Psoas muscle (tissue), 8 donors: ENCODE measurements around the gene ADAMTS18. TPM values are rescaled to one million over a fixed set of nuclear protein-coding genes. Genes with fewer than 3 reads are reported as not detected.

ENCODE experiments used
- ATAC-seq, 4 donors: fragments of 200-7000 bp; cut with Tn5 transposase; one replicate each; pipeline ENCODE4 v1.9.1; 2020; ENCODE audit warnings: moderate library complexity in 3 of 4, mild to moderate bottlenecking in 2 of 4
- DNase-seq, 2 donors: peaks; one replicate each; pipeline ENCODE4 v3.0.0-alpha.2; 2020
- H3K27ac ChIP-seq: fragments of 200-600 bp; one replicate; pipeline ENCODE4 v1.8.0; 2022
- H3K27me3 ChIP-seq, 3 donors: fragments of 200-600 bp in 1 of 3; one replicate each; pipeline versions ENCODE4 v1.6.1 to v1.8.0; 2013 to 2022; ENCODE audit warnings: low read length in 2 of 3, mild to moderate bottlenecking in 2 of 3, moderate library complexity in 1 of 3; ENCODE audit not compliant: insufficient read depth in 3 of 3
- H3K36me3 ChIP-seq, 2 donors: fragments of 200-600 bp in 1 of 2; one replicate each; pipeline versions ENCODE4 v1.6.1 to v1.8.0; 2013 to 2022; ENCODE audit warnings: low read depth in 1 of 2, mild to moderate bottlenecking in 1 of 2, moderate library complexity in 1 of 2; ENCODE audit not compliant: insufficient read depth in 1 of 2
- H3K4me1 ChIP-seq: fragments of 200-600 bp; one replicate; pipeline ENCODE4 v1.8.0; 2022
- H3K4me3 ChIP-seq: fragments of 200-600 bp; one replicate; pipeline ENCODE4 v1.8.0; 2022; ENCODE audit warnings: mild to moderate bottlenecking
- H3K9me3 ChIP-seq: fragments of 200-600 bp; one replicate; pipeline ENCODE4 v1.8.0; 2022
- WGBS, 3 donors: extraction: QIAGEN DNeasy Blood & Tissue Kit; methylation state at CpG; one replicate each; pipeline versions ENCODE4 v1.1.6 to v1.1.7; 2013; 5-methylcytosine and 5-hydroxymethylcytosine counted together
- intact Hi-C, 2 donors: fragments of 100-400 bp; cut with DNase I; formaldehyde crosslinking; loops; one replicate each; pipeline versions ENCODE4 v1.11.0 to v1.14.2; 2022
- polyA plus RNA-seq, 3 donors: library from polyadenylated mRNA; stranded (reverse); fragments of 200-250 nt; gene quantifications; one replicate each; pipeline ENCODE4 v1.2.3, GENCODE V29; 2013
- total RNA-seq, 4 donors: library from RNA; stranded (reverse); fragmentation: NEBNext Ultra II Directional in 2 of 4; extraction: Animal tissue kit (Norgen Biotek cat#: 25700) in 2 of 4; gene quantifications; one replicate each; pipeline versions ENCODE4 v1.2.1 to v1.2.4, GENCODE V29; 2021 to 2023
- TF ChIP-seq, protein P1 (sequence below): fragments of 200-600 bp; IDR thresholded peaks from one replicate; pipeline ENCODE4 v1.8.0; 2022; ENCODE audit warnings: antibody characterized with exemption
- donor health status: healthy with polysubstance abuse.
- donor health status: DM: no; HTN: no; CAD: no; lungs with moderate emphysema.
- donor health status: Bipolar disorder and iron deficiency.
- donor health status: healthy.
- donor health status: DM: yes; HTN: yes; CAD: no.
- donor health status: DM: no; HTN: no; CAD: no.
- donor health status: DM: no; HTN: no; CAD: no.
- donor health status: DM: yes; HTN: yes; CAD: no.

The ADAMTS18 gene
- total and polyA plus RNA-seq, 7 donors = 0.01 to 0.28 (median 0.03) TPM; not detected in 4

GRCh38 chr16:77308163-77308561 is 126.7 kb downstream of the ADAMTS18 start:
- H3K4me1 ChIP-seq = no peaks in the 10 kb centered on the region
- TF ChIP-seq, protein P1, sequence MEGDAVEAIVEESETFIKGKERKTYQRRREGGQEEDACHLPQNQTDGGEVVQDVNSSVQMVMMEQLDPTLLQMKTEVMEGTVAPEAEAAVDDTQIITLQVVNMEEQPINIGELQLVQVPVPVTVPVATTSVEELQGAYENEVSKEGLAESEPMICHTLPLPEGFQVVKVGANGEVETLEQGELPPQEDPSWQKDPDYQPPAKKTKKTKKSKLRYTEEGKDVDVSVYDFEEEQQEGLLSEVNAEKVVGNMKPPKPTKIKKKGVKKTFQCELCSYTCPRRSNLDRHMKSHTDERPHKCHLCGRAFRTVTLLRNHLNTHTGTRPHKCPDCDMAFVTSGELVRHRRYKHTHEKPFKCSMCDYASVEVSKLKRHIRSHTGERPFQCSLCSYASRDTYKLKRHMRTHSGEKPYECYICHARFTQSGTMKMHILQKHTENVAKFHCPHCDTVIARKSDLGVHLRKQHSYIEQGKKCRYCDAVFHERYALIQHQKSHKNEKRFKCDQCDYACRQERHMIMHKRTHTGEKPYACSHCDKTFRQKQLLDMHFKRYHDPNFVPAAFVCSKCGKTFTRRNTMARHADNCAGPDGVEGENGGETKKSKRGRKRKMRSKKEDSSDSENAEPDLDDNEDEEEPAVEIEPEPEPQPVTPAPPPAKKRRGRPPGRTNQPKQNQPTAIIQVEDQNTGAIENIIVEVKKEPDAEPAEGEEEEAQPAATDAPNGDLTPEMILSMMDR = no peak
- no peaks in the 10 kb centered on the region for H3K36me3 ChIP-seq
- H3K27me3 ChIP-seq = peaks cover 0 to 3% (median 0%) of the 10 kb centered on the region in 3 donors
- intact Hi-C loops = no loop called here
- DNase-seq (no peak), ATAC-seq (no peak)
- 21 to 29% (median 22%) methylated on average over 1 of the region's 1 CpG for WGBS, 3 donors
- no peak overlapping the region for H3K4me3 ChIP-seq
- H3K9me3 ChIP-seq = no peaks in the 10 kb centered on the region
- H3K27ac ChIP-seq = no peak overlapping the region

- H3K36me3 ChIP-seq = no peaks in the 10 kb centered on the region
- no peaks in the 10 kb centered on the region for H3K4me1 ChIP-seq
- ATAC-seq (no peak), DNase-seq (no peak)
- intact Hi-C loops = no loop called here
- no peaks in the 10 kb centered on the region for H3K9me3 ChIP-seq
- no peak overlapping the region for H3K27ac ChIP-seq
- H3K27me3 ChIP-seq = peaks cover 0 to 3% (median 0%) of the 10 kb centered on the region in 3 donors
- H3K4me3 ChIP-seq = no peak overlapping the region
- TF ChIP-seq, protein P1 = no peak
- WGBS, 3 donors = 55 to 62% (median 57%) methylated on average over 8 of the region's 8 CpGs
Observed at GRCh38 chr16:77307426-77308162, 127.2 kb downstream of the ADAMTS18 start.

- Histone ChIP-seq H3K27ac (no peak overlapping the region), H3K4me1 (no peaks in the 10 kb centered on the region), H3K27me3 (peaks cover 0 to 3% (median 0%) of the 10 kb centered on the region in 3 donors), H3K4me3 (no peak overlapping the region), H3K36me3 (no peaks in the 10 kb centered on the region), H3K9me3 (no peaks in the 10 kb centered on the region)
- intact Hi-C loops = no loop called here
- 48 to 49% (median 49%) methylated on average over 3 of the region's 3 CpGs for WGBS, 3 donors
- ATAC-seq (no peak), DNase-seq (no peak)
- TF ChIP-seq, protein P1 = no peak
Observed at GRCh38 chr16:77306075-77306474, 128.8 kb downstream of the ADAMTS18 start.

DNA sequence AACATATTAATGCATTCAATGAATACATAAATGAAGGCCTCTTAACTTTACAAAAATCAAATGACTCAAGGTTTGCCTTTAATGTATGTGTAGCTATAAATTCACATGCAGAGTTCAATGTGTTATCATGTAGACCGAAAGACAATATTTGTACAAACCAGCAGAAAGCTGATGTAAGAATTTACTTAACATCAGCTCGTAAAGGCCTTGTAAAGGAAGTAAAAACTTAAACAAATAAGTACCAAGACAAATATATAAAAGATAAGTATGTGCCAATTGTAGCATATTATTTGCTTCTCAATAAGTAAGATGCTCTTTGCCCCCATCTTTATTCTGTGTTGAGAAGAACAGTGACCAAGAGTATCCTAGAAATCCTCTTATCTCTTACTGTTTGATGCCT is 130.0 kb downstream of the ADAMTS18 start:
- Histone ChIP-seq H3K27me3 (no peaks in the 10 kb centered on the region), H3K4me3 (no peak overlapping the region), H3K27ac (no peak overlapping the region), H3K9me3 (no peaks in the 10 kb centered on the region), H3K36me3 (no peaks in the 10 kb centered on the region), H3K4me1 (no peaks in the 10 kb centered on the region)
- 85 to 95% (median 93%) methylated on average over 2 of the region's 2 CpGs for WGBS, 3 donors
- intact Hi-C loops = no loop called here
- no peak for DNase-seq
- no peak for ATAC-seq
- TF ChIP-seq, protein P1 = no peak

DNA sequence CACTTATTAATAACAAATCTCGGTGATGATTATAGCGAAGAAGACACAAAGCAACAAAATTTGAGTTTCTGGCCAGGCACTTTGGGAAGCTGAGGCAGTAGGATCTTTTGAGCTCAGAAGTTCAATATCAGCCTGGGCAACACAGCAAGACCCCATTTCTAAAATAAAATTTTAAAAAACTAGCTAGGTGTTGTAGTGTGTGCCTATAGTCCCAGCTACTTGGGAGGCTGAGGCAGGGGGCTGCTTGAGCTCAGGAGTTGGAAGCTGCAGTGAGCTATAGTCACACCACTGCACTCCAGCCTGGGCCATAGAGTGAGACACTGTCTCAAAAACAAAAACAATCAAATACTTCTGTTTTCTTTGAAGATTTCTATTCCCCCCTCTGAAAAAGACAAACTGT is 130.7 kb downstream of the ADAMTS18 start:
- no peak for DNase-seq
- H3K36me3 ChIP-seq = no peaks in the 10 kb centered on the region
- intact Hi-C loops = no loop called here
- no peaks in the 10 kb centered on the region for H3K27me3 ChIP-seq
- TF ChIP-seq, protein P1 = no peak
- WGBS, 3 donors = 97 to 100% (median 98%) methylated on average over 2 of the region's 2 CpGs
- no peak overlapping the region for H3K27ac ChIP-seq
- no peak overlapping the region for H3K4me3 ChIP-seq
- H3K9me3 ChIP-seq = no peaks in the 10 kb centered on the region
- no peaks in the 10 kb centered on the region for H3K4me1 ChIP-seq
- no peak for ATAC-seq
